Cardiac muscle cell (in vitro differentiated cells and primary cell): ENCODE results near the gene USP16. TPM values are rescaled to one million over a fixed set of nuclear protein-coding genes. Genes with fewer than 3 reads are reported as not detected.

Experiments
- DNase-seq, 2 donors: peaks; one replicate each; pipeline versions ENCODE4 v3.0.0 to v3.0.0-alpha.2; 2010 to 2017; ENCODE audit warnings: low read depth in 1 of 2, low spot score in 1 of 2
- H3K27ac ChIP-seq: fragments of 200-600 bp; sonication (generic); 2 replicates; pipeline ENCODE4 v1.5.1; 2016
- H3K27me3 ChIP-seq: fragments of 200-600 bp; sonication (generic); 2 replicates; pipeline ENCODE4 v1.6.0; 2016; ENCODE audit warnings: control low read depth
- H3K36me3 ChIP-seq: fragments of 200-600 bp; sonication (generic); 2 replicates; pipeline ENCODE4 v1.5.1; 2016; ENCODE audit warnings: control low read depth
- H3K4me1 ChIP-seq: fragments of 200-600 bp; sonication (generic); 2 replicates; pipeline ENCODE4 v1.8.1; 2017; ENCODE audit warnings: low read depth, mild to moderate bottlenecking, mixed run types
- H3K4me3 ChIP-seq: fragments of 200-600 bp; sonication (generic); 2 replicates; pipeline ENCODE4 v1.5.1; 2016; ENCODE audit warnings: mild to moderate bottlenecking
- H3K9me3 ChIP-seq: fragments of 200-600 bp; sonication (generic); 2 replicates; pipeline ENCODE4 v1.5.1; 2017; ENCODE audit warnings: low read depth, mild to moderate bottlenecking, control low read depth
- CTCF ChIP-seq: IDR thresholded peaks from 2 replicates; pipeline ENCODE4 v1.5.1; 2012; ENCODE audit warnings: low read depth, mild to moderate bottlenecking, low read length
- polyA plus RNA-seq: library from polyadenylated mRNA; unstranded; fragments of >200 nt; fragmentation: Nextera tagmentation; extraction: Ambion mirVana; gene quantifications from 2 replicates; pipeline ENCODE4 v1.2.1, GENCODE V29; 2016
- total RNA-seq: library from RNA; depleted of rRNA; stranded (reverse); fragments of >200 nt; gene quantifications from 2 replicates; pipeline ENCODE4 v1.2.3, GENCODE V29; 2016

The USP16 gene
- total and polyA plus RNA-seq, 2 experiments from 2014 or later = 11.5 to 28.1 TPM

GRCh38 chr21:29022166-29022565, 2.3 kb upstream of the USP16 start:
- DNase-seq = no peak
- H3K4me3 ChIP-seq = no peak overlapping the region

GRCh38 chr21:29025328-29025713, 853 bp downstream of the USP16 start:
- peak overlapping the region; percentile 81 for H3K4me3 ChIP-seq
- peak overlapping the region; percentile 100 for H3K27ac ChIP-seq
- DNase-seq = peak; percentile 5 to 15
- no peak for TF ChIP-seq CTCF
- no peaks in the 10 kb centered on the region for H3K9me3 ChIP-seq
- no peaks in the 10 kb centered on the region for H3K27me3 ChIP-seq
- H3K4me1 ChIP-seq = no peaks in the 10 kb centered on the region
- peaks cover 3% of the 10 kb centered on the region for H3K36me3 ChIP-seq

More at GRCh38 chr21:29022166-29022565, 2.3 kb upstream of the USP16 start:
- no peaks in the 10 kb centered on the region for H3K27me3 ChIP-seq
- no peak for TF ChIP-seq CTCF
- no peak overlapping the region for H3K27ac ChIP-seq
- H3K9me3 ChIP-seq = no peaks in the 10 kb centered on the region
- H3K36me3 ChIP-seq = no peaks in the 10 kb centered on the region
- no peaks in the 10 kb centered on the region for H3K4me1 ChIP-seq

- Histone ChIP-seq H3K4me3 (no peak overlapping the region), H3K9me3 (no peaks in the 10 kb centered on the region), H3K27ac (no peak overlapping the region), H3K36me3 (peaks cover 19% of the 10 kb centered on the region), H3K4me1 (no peaks in the 10 kb centered on the region), H3K27me3 (no peaks in the 10 kb centered on the region)
- TF ChIP-seq CTCF = no peak
- DNase-seq = no peak
Measured at GRCh38 chr21:29029524-29029923, 5.1 kb downstream of the USP16 start.

GRCh38 chr21:29030909-29031308, 6.4 kb downstream of the USP16 start:
- H3K27me3 ChIP-seq = no peaks in the 10 kb centered on the region
- H3K4me1 ChIP-seq = no peaks in the 10 kb centered on the region
- H3K36me3 ChIP-seq = peaks cover 21% of the 10 kb centered on the region
- H3K4me3 ChIP-seq = no peak overlapping the region
- DNase-seq = no peak
- no peak overlapping the region for H3K27ac ChIP-seq
- H3K9me3 ChIP-seq = no peaks in the 10 kb centered on the region
- TF ChIP-seq CTCF = no peak

- TF ChIP-seq CTCF = no peak
- Histone ChIP-seq H3K9me3 (no peaks in the 10 kb centered on the region), H3K36me3 (peaks cover 43% of the 10 kb centered on the region), H3K4me1 (no peaks in the 10 kb centered on the region), H3K27ac (no peak overlapping the region), H3K4me3 (no peak overlapping the region), H3K27me3 (no peaks in the 10 kb centered on the region)
- DNase-seq = no peak
Measured at GRCh38 chr21:29033301-29033700, 8.8 kb downstream of the USP16 start.

GRCh38 chr21:29033871-29034270, 9.4 kb downstream of the USP16 start:
- H3K4me3 ChIP-seq = no peak overlapping the region
- no peaks in the 10 kb centered on the region for H3K4me1 ChIP-seq
- DNase-seq = peak in 1 of 2 donors; percentile 7
- H3K9me3 ChIP-seq = no peaks in the 10 kb centered on the region
- no peak overlapping the region for H3K27ac ChIP-seq
- peaks cover 49% of the 10 kb centered on the region for H3K36me3 ChIP-seq
- no peaks in the 10 kb centered on the region for H3K27me3 ChIP-seq
- no peak for TF ChIP-seq CTCF
